HPDE6-E6E7 (cell line): ENCODE data around the gene RBBP8NL.

Experiments used
- DNase-seq: peaks from one replicate; pipeline ENCODE4 v3.0.0; 2011; ENCODE audit warnings: missing footprints; ENCODE audit errors: extremely low spot score

Gene RBBP8NL

GRCh38 chr20:62427172-62428001, at the start of gene RBBP8NL:
Gene RBBP8NL (minus strand): TSS chr20:62427539. CDS start chr20:62419647, 7,892 bp downstream.
- DNase-seq, result peak; percentile 99

GRCh38 chr20:62476056-62476838, 48.9 kb upstream of the RBBP8NL start:
- no peak for DNase-seq

- no peak for DNase-seq
Measured at GRCh38 chr20:62475772-62476055, 48.4 kb upstream of the RBBP8NL start, which contains the start of gene GATA5. Gene GATA5 (minus strand): TSS chr20:62475995. CDS start chr20:62475521, 474 bp downstream.

- DNase-seq, result no peak
Measured at GRCh38 chr20:62475027-62475771, 47.9 kb upstream of the RBBP8NL start.

- no peak for DNase-seq
Measured at GRCh38 chr20:62474604-62475026, 47.3 kb upstream of the RBBP8NL start.

- no peak for DNase-seq
Measured at GRCh38 chr20:62473717-62474603, 46.6 kb upstream of the RBBP8NL start.

GRCh38 chr20:62472941-62473585, 45.7 kb upstream of the RBBP8NL start:
- DNase-seq, result no peak

- DNase-seq, result no peak
Measured at GRCh38 chr20:62472138-62472940, 45.0 kb upstream of the RBBP8NL start.

GRCh38 chr20:62470459-62470858, 43.1 kb upstream of the RBBP8NL start:
- DNase-seq, result no peak

GRCh38 chr20:62470001-62470400, 42.7 kb upstream of the RBBP8NL start:
- DNase-seq, result no peak

GRCh38 chr20:62469352-62469751, 42.0 kb upstream of the RBBP8NL start:
- DNase-seq, result no peak

GRCh38 chr20:62466806-62467537, 39.6 kb upstream of the RBBP8NL start:
- no peak for DNase-seq

GRCh38 chr20:62466072-62466760, 38.9 kb upstream of the RBBP8NL start:
- no peak for DNase-seq

GRCh38 chr20:62464990-62465389, 37.7 kb upstream of the RBBP8NL start:
- DNase-seq, result no peak

- no peak for DNase-seq
Measured at GRCh38 chr20:62464425-62464770, 37.1 kb upstream of the RBBP8NL start.

GRCh38 chr20:62463651-62464424, 36.5 kb upstream of the RBBP8NL start:
- DNase-seq, result no peak

- no peak for DNase-seq
Measured at GRCh38 chr20:62462976-62463592, 35.7 kb upstream of the RBBP8NL start.
